ENCODE results near the gene SP1.

SP1 gene

GRCh38 chr12:53334822-53335221, 45.2 kb upstream of the SP1 start:
- no peak overlapping the region for H3K4me3 ChIP-seq (ENCODE audit: low read depth, low read length)
- DNase-seq (ENCODE audit: low read depth, low spot score) = no peak
- CTCF ChIA-PET = interaction anchor here (1.3 to 3.3 kb wide), 6 partner anchors 8 to 123 kb away, joined by 3 to 26 read pairs (median 12); partner anchors contain the start of gene AAAS
- no peak for TF ChIP-seq CTCF (IDR thresholded peaks at IDR 0.05; ENCODE audit: insufficient read depth, low read length, missing control alignments)
- POLR2A ChIA-PET = interaction anchor here (1.3 to 1.7 kb wide), 2 partner anchors 10 to 13 kb away, joined by 4 to 5 read pairs; partner anchors contain the start of gene AAAS

- DNase-seq (ENCODE audit: low read depth, low spot score) = no peak
- POLR2A ChIA-PET = interaction anchor here (1.3 kb wide), 1 partner anchor 14 kb away, joined by 4 read pairs; the partner anchor contains the start of gene AAAS
- no peak for TF ChIP-seq CTCF (IDR thresholded peaks at IDR 0.05; ENCODE audit: insufficient read depth, low read length, missing control alignments)
- H3K4me3 ChIP-seq (ENCODE audit: low read depth, low read length) = no peak within 1 kb of the TSS
- CTCF ChIA-PET = interaction anchor here (1.0 to 3.3 kb wide), 7 partner anchors 9 to 20 kb away, joined by 3 to 26 read pairs (median 11); partner anchors contain the start of gene AAAS
Observed at GRCh38 chr12:53336181-53336681, 43.7 kb upstream of the SP1 start, which contains the start of gene SP7. SP7 (minus strand) TSS chr12:53336354; CDS start chr12:53335646, 708 bp downstream.

- CTCF ChIA-PET = interaction anchor here (0.6 to 1.8 kb wide), 4 partner anchors 10 to 83 kb away, joined by 3 to 8 read pairs (median 4); no protein-coding TSS in a partner anchor
- POLR2A ChIA-PET = no interaction called here
Observed at GRCh38 chr12:53338017-53338416, 42.0 kb upstream of the SP1 start.

GRCh38 chr12:53338916-53339315, 41.1 kb upstream of the SP1 start:
- H3K4me3 ChIP-seq (ENCODE audit: low read depth, low read length) = no peak overlapping the region
- no peak for DNase-seq (ENCODE audit: low read depth, low spot score)
- ChIA-PET POLR2A (no interaction called here), CTCF (interaction anchor here (0.6 to 1.8 kb wide), 6 partner anchors 9 to 82 kb away, joined by 3 to 8 read pairs (median 4); no protein-coding TSS in a partner anchor)
- no peak for TF ChIP-seq CTCF (IDR thresholded peaks at IDR 0.05; ENCODE audit: insufficient read depth, low read length, missing control alignments)

More at GRCh38 chr12:53338017-53338416, 42.0 kb upstream of the SP1 start:
- no peak for TF ChIP-seq CTCF (IDR thresholded peaks at IDR 0.05; ENCODE audit: insufficient read depth, low read length, missing control alignments)
- DNase-seq (ENCODE audit: low read depth, low spot score) = no peak
- no peak overlapping the region for H3K4me3 ChIP-seq (ENCODE audit: low read depth, low read length)

- ChIA-PET POLR2A (interaction anchor here (1.0 kb wide), 1 partner anchor 19 kb away, joined by 3 read pairs; the partner anchor contains the start of gene AAAS), CTCF (interaction anchor here (0.7 to 2.1 kb wide), 5 partner anchors 10 to 81 kb away, joined by 3 to 11 read pairs (median 3); partner anchors contain the start of gene AAAS)
- H3K4me3 ChIP-seq (ENCODE audit: low read depth, low read length) = no peak overlapping the region
- no peak for TF ChIP-seq CTCF (IDR thresholded peaks at IDR 0.05; ENCODE audit: insufficient read depth, low read length, missing control alignments)
- DNase-seq (ENCODE audit: low read depth, low spot score) = no peak
Observed at GRCh38 chr12:53340398-53340797, 39.6 kb upstream of the SP1 start.

- TF ChIP-seq CTCF (IDR thresholded peaks at IDR 0.05; ENCODE audit: insufficient read depth, low read length, missing control alignments) = no peak
- no peak overlapping the region for H3K4me3 ChIP-seq (ENCODE audit: low read depth, low read length)
- CTCF ChIA-PET = interaction anchor here (1.1 to 15.8 kb wide), 3 partner anchors 9 to 132 kb away, joined by 3 to 391 read pairs (median 9); partner anchors contain the start of gene AAAS
- no peak for DNase-seq (ENCODE audit: low read depth, low spot score)
- POLR2A ChIA-PET = no interaction called here
Observed at GRCh38 chr12:53343449-53343848, 36.5 kb upstream of the SP1 start.
